AG09319 (cell line): ENCODE results near the gene SNAI1.
A peak's percentile ranks its signal among the peaks of the same experiment; 100 is the strongest.
"Not testable (repeated sequence)": the region's sequence is repeated elsewhere in the genome, so short reads cannot be mapped to it uniquely, and the experiment has no call there.

ENCODE experiments used
- DNase-seq: peaks from one replicate; pipeline ENCODE4 v3.0.0-alpha.2; 2010; ENCODE audit warnings: low read depth; ENCODE audit errors: extremely low read depth
- CTCF ChIP-seq: IDR thresholded peaks from 2 replicates; pipeline ENCODE4 v1.5.1; 2011; ENCODE audit warnings: low read depth, mild to moderate bottlenecking, inconsistent platforms, low read length, moderate library complexity

The SNAI1 gene

DNA sequence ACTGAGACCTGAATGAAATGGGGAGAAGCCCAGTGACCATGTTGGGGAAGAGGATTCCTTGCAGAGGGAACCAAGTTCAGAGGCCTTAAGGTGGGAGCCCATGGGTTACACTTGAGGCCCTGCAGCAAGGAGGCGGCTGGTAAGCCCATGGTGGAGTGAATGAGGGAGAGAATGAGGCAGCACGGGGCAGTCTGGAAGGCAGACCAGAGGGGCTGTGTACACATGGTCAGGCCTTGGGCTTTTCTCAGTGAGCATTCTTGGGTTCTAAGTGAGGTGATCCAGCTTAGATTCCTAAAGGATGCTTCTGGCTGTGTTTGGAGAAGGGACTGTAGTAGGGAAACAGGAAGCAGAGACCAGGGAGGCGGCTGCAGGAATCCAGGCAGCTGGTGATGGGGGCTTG lies 27.6 kb upstream of the SNAI1 start:
- no peak for DNase-seq
- no peak for TF ChIP-seq CTCF

DNA sequence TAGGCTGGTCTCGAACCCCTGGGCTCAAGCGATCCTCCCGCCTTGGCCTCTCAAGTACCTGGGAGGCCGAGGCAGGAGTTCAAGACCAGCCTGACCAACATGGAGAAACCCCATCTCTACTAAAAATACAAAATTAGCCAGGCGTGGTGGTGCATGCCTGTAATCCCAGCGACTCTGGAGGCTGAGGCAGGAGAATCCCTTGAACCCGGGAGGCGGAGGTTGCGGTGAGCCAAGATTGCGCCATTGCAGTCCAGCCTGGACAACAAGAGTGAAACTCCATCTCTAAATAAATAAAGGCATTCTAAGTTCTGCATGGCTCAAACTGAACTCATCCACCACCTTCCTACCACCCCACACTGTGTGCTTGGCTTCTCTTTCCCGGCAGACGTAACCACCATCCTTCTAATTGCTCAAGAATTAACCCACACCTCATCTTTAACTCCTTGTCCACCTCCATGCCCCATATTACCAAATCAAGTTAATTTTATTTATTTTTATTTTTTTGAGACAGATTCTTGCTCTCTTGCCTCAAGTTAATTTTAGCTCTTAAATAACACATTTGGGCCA lies 26.9 kb upstream of the SNAI1 start:
- not testable (repeated sequence) for DNase-seq

DNA sequence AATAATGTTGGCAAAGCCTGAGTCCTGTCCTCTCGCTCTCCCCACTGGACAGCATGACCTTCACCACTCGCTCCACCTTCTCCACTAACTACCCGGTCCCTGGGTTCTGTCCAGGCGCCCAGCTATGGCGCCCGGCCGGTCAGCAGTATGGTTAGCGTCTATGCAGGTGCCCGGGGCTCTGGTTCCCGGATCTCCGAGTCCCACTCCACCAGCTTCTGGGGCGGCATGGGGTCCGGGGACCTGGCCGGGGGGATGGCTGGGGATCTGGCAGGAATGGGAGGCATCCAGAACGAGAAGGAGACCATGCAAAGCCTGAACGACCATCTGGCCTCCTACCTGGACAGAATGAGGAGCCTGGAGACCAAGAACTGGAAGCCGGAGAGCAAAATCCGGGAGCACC lies 26.1 kb upstream of the SNAI1 start:
- no peak for TF ChIP-seq CTCF
- DNase-seq, result no peak

DNA sequence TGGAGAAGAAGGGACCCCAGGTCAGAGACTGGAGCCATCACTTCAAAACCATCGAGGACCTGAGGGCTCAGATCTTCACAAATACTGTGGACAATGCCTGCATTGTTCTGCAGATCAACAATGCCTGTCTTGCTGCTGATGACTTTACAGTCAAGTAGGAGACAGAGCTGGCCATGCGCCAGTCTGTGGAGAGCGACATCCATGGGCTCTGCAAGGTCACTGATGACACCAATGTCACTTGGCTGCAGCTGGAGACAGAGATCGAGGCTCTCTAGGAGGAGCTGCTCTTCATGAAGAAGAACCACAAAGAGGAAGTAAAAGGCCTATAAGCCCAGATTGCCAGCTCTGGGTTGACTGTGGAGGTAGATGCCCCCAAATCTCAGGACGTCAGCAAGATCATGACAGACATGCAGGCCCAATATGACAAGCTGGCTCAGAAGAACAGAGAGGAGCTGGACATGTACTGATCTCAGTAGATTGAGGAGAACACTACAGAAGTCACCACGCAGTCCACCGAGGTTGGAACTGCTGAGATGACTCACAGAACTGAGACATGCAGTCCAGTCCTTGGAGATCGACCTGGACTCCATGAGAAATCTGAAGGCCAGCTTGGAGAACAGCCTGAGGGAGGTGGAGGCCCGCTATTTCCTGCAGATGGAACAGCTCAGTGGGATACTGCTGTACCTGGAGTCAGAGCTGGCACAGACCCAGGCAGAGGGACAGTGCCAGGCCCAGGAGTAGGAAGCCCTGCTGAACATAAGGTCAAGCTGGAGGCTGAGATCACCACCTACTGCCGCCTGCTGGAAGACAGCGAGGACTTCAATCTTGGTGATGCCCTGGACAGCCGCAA lies 25.5 kb upstream of the SNAI1 start:
- DNase-seq, result not testable (repeated sequence)

- no peak for TF ChIP-seq CTCF
- no peak for DNase-seq
Observed at GRCh38 chr20:49961413-49961812, 21.4 kb upstream of the SNAI1 start.

- DNase-seq, result no peak
- peak; percentile 48 for TF ChIP-seq CTCF
Observed at GRCh38 chr20:49964964-49965780, 17.6 kb upstream of the SNAI1 start.

- no peak for DNase-seq
- no peak for TF ChIP-seq CTCF
Observed at GRCh38 chr20:49965781-49966305, 16.9 kb upstream of the SNAI1 start.

- DNase-seq, result no peak
- no peak for TF ChIP-seq CTCF
Observed at GRCh38 chr20:49966861-49967260, 15.9 kb upstream of the SNAI1 start.
